Epithelial cell of prostate (primary cell): ENCODE data around the gene HOXA7.

Experiments
- DNase-seq: peaks from one replicate; pipeline ENCODE4 v3.0.0-alpha.2; 2011; ENCODE audit warnings: low read depth, low spot score
- H3K27ac ChIP-seq: fragments of 450-650 bp; 2 replicates; pipeline ENCODE4 v1.5.1; 2017; ENCODE audit warnings: mild to moderate bottlenecking

HOXA7 gene

GRCh38 chr7:27156508-27156898 is at the start of gene HOXA7:
Gene HOXA7 (minus strand): TSS chr7:27156675. CDS start chr7:27156545, 130 bp downstream.
- no peak for DNase-seq
- peak within 1 kb of the TSS; percentile 93 for H3K27ac ChIP-seq

GRCh38 chr7:27205325-27206280 is 49.1 kb upstream of the HOXA7 start:
- DNase-seq = no peak
- peak overlapping the region; percentile 84 for H3K27ac ChIP-seq

DNA sequence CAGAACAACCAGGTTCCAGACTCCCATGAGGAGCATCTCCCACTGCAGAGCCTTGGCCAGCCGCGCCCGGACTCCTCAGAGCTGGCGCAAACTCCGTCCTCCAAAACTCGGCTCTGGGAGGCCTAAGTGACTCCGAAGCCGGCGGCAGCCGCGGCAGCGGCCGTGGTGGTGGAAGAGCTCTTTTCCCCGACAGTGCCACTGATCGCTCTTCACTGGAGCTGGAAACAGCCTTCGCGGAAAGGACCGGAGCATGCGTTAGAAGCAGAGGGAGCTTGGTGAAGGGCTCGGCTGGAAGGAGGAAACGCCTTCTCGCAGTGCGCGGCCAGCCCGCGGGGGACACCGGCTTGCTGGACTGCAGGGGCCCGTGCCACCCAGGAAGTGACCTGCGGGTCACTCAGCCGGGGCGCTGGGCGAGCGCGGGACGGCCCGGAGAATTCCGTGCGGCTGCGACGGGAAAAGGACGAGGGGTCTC is 48.4 kb upstream of the HOXA7 start:
- peak overlapping the region; percentile 84 for H3K27ac ChIP-seq
- DNase-seq = no peak

GRCh38 chr7:27203964-27204594 is 47.6 kb upstream of the HOXA7 start:
- peak overlapping the region; percentile 84 for H3K27ac ChIP-seq
- no peak for DNase-seq

- peak overlapping the region; percentile 84 for H3K27ac ChIP-seq
- no peak for DNase-seq
Measured at GRCh38 chr7:27203365-27203953, 47.0 kb upstream of the HOXA7 start.

- DNase-seq = no peak
- H3K27ac ChIP-seq = peak overlapping the region; percentile 84
Measured at GRCh38 chr7:27202862-27203134, 46.3 kb upstream of the HOXA7 start.

DNA sequence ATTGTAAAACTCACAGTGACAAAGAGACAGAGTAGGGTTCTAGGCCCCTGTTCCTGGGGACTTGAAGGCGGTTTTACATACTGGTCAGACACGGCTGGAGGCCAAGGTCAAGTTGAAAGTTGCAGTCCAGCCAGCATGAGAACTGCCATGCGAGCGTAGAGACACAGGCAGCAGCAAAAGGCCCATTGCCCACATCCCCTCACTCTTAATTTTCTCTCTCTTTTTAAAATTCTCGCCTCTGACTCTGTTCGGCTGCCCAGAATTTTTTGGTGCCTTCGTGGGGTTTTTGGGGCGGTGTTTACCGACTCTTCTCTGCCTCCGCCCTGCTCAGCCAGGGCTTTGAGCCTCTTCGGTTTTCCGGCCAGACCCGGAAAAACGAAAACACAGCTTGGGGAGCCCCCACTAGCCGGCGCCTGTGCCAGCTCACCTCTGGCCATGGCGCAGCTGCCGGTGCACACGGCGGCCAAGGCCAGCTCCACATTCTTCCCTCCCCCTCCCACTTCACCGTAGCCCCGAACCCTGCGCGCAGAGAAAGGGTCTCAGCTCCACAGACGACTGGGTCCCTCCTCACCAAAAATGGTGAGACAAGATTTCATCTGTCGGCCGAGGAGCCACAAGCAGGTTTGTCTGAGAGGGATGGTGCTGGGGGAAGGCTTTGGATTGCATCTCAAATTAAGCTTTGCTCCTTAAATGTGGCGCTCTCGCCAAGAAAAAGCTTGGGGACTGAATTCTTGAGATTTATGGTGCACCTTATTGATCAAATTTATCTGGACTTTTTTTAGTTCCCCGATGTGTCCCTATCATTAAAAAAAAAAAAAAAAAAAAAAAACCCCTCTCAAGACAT is 45.8 kb upstream of the HOXA7 start:
- H3K27ac ChIP-seq = peak overlapping the region; percentile 84
- no peak for DNase-seq

DNA sequence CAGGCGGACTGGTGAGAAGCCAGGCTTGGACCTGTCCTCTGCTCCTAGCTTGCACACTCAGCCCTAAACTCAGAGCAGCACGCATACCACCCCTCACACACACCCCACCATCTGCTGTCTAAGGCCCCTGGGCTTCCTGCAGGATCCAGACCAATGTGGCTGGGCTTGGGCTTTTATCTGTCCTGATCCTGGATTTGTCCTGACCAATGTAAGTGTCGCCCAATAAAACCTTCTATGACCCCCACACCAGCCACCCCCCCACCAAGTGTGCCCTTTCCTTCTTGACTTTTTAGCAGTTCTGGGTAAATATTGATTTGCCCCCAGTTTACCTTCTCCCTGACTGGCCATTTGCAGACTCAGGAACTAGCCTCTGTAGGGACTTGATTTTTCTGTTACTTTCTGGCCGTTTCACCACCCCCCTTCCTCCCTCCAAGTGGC is 45.1 kb upstream of the HOXA7 start:
- no peak for DNase-seq
- H3K27ac ChIP-seq = peak overlapping the region; percentile 84

DNA sequence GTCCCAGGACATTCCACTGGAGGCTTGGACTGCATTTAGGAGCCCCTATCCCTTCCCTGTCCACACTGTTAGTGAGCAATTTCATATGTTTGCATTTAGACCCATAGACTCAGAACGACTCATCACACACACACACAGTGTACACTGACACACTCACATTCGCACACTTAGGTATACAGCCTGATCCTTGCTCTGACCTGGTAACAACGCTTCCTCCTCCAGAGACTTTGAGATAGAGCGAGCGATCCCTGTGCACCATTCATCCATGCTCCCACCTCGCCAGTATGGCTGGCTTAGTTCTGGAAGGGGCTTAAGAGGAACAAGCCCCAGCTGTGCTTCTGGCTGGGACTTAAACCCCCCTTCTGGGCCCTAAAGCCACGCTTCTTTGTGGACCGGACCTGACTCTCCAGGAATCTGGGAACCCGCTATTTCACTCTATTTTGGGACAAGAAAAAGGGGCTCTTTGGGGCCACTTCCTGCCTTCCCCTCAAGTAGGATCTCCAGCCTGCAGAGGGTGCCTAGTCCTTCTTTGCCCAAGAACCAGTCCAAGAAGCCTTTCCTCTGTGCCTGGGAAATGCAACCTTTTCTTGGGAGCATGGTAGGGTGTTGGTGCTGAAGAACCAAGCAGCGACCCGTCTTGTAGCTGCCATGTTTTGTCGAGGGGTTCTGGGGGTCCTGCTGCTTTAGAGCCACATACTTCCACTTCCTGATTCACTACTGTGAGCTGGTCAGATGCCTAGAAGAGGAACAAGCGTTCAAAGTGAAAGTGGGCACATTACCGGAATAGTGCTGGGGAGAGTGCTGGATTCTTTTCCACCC is 44.5 kb upstream of the HOXA7 start:
- no peak for DNase-seq

GRCh38 chr7:27199849-27200760 is 43.6 kb upstream of the HOXA7 start, which contains the start of gene HOXA13:
Gene HOXA13 (minus strand): TSS chr7:27200091. CDS start chr7:27200077, 14 bp downstream.
- H3K27ac ChIP-seq = peak within 1 kb of the TSS; percentile 84
- no peak for DNase-seq

More for the DNA sequence above, 44.5 kb upstream of the HOXA7 start:
- H3K27ac ChIP-seq = peak overlapping the region; percentile 84

GRCh38 chr7:27198871-27199801 is 42.7 kb upstream of the HOXA7 start:
- no peak for DNase-seq

DNA sequence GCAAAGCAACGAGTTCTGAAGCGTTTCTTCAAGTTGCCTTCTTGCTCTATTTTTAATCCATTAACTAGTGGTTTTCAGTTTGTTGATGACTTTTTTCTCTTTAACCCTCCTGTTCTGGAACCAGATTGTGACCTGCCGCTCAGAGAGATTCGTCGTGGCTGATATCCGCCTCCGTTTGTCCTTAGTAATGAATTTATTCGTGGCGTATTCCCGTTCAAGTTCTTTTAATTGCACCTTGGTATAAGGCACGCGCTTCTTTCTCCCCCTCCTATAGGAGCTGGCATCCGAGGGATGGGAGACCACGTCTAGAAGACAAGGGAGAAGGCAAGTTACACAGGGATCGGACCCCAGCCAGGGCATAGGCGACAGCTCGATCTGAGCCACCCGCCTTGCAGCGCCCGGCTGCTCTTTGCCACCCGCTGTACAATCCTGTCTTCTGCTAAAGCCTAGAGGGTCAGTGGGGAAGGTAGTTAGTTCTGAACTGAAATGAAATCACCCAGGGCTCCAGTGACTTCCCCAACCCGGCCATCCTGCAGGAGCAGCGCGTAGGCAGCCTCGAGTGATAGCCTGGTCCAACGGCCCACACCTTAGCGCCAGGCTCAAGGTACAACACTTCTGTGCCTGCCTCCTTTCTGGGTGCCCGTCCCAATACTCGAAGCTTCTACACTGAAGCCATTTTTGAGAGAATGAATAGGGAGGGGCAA is 41.8 kb upstream of the HOXA7 start:
- no peak for DNase-seq
- H3K27ac ChIP-seq = peak overlapping the region; percentile 84

More at GRCh38 chr7:27198871-27199801, 42.7 kb upstream of the HOXA7 start:
- peak overlapping the region; percentile 84 for H3K27ac ChIP-seq

- DNase-seq = no peak
- peak overlapping the region; percentile 84 for H3K27ac ChIP-seq
Measured at GRCh38 chr7:27197137-27198042, 40.9 kb upstream of the HOXA7 start.

DNA sequence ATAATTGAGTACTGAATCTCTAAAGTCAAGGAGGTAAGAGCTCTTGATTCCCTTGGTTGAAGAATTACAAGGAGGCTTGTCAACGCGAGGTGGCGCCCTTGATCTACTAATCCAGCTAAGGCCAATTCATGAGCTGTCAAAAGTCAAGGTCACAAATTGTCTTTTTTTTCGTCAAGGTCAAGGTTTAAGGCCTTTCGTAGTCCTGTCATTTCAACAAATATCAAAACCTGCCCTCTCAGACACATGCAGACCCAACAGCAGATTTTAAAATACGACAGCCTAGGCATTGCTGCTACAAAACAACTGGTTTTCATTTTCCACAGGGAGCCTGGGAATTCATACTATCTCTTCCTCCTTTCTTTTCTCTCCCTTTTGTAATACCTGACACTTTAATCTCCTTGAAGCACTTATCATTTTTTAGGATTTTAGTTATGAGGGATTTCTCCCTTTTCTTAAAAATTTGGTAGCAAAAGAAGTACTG is 39.9 kb upstream of the HOXA7 start:
- DNase-seq = peak; percentile 67
- H3K27ac ChIP-seq = peak overlapping the region; percentile 86

DNA sequence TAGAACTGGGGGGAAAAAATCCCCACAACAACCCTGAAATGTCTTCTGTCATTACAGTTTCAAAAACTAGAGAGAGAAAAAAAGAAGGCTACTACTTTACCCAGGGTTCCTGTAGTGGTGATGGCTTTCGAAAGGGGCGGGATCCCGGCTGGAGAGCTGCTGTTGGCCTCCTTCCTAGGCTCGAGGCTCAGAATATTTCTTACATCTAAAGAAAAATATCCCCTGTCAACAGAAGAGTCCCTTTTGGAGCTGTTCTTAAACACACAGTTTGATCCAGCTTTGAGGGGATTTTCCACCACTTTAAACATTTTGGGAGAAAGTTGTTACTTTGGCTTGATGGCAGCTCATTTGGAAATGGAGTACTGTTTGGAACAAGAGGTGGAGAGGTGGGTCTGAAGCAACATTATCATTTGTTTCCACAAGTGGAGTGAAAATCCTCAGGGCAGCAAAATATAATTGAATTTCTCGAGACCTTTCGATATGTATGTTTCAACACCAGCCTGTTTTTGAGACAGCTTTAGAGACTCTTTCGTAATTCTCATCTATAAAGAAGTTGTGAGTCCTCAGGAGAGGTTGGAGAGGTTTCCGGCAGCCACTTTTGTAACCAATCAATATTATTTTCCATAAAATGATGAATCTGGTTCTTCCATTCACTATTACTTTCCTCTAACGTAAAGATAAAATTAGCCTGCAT is 38.4 kb upstream of the HOXA7 start:
- peak overlapping the region; percentile 86 for H3K27ac ChIP-seq
- no peak for DNase-seq
